Hepatocyte (in vitro differentiated cells): ENCODE results near the gene TTLL9. TPM values are rescaled to one million over a fixed set of nuclear protein-coding genes. Genes with fewer than 3 reads are reported as not detected.

Source experiments
- DNase-seq: peaks from one replicate; pipeline ENCODE4 v3.0.0-alpha.2; 2016; ENCODE audit warnings: low spot score
- H2AFZ ChIP-seq: fragments of 200-600 bp; sonication (generic); 2 replicates; pipeline ENCODE4 v1.6.0; 2016; ENCODE audit warnings: antibody characterized with exemption, mild to moderate bottlenecking
- H3K27ac ChIP-seq: fragments of 200-600 bp; sonication (generic); 2 replicates; pipeline ENCODE4 v1.5.1; 2016; ENCODE audit warnings: mild to moderate bottlenecking
- H3K27me3 ChIP-seq: fragments of 200-600 bp; sonication (generic); 2 replicates; pipeline ENCODE4 v1.6.1; 2016
- H3K36me3 ChIP-seq: fragments of 200-600 bp; sonication (generic); replicated peaks from 2 replicates; pipeline ENCODE4 v1.5.1; 2016; ENCODE audit warnings: low read depth; ENCODE audit not compliant: insufficient read depth
- H3K4me1 ChIP-seq: fragments of 200-600 bp; sonication (generic); 2 replicates; pipeline ENCODE4 v1.5.1; 2016; ENCODE audit warnings: mild to moderate bottlenecking, moderate library complexity; ENCODE audit not compliant: insufficient read depth
- H3K4me2 ChIP-seq: fragments of 200-600 bp; sonication (generic); 2 replicates; pipeline ENCODE4 v1.6.0; 2016
- H3K4me3 ChIP-seq: fragments of 200-600 bp; sonication (generic); 2 replicates; pipeline ENCODE4 v1.5.1; 2016; ENCODE audit warnings: mild to moderate bottlenecking
- H3K79me2 ChIP-seq: fragments of 200-600 bp; sonication (generic); 2 replicates; pipeline ENCODE4 v1.6.0; 2017; ENCODE audit warnings: mild to moderate bottlenecking
- H3K9me2 ChIP-seq: fragments of 200-600 bp; sonication (generic); replicated peaks from 2 replicates; pipeline ENCODE4 v1.6.0; 2017; ENCODE audit warnings: mild to moderate bottlenecking; ENCODE audit not compliant: insufficient read depth
- H3K9me3 ChIP-seq: fragments of 200-600 bp; sonication (generic); 2 replicates; pipeline ENCODE4 v1.5.1; 2016; ENCODE audit warnings: low read depth, mild to moderate bottlenecking
- H4K20me1 ChIP-seq: fragments of 200-600 bp; sonication (generic); 2 replicates; pipeline ENCODE4 v1.6.0; 2016; ENCODE audit warnings: mild to moderate bottlenecking; ENCODE audit not compliant: insufficient read depth, poor library complexity, severe bottlenecking
- EZH2 ChIP-seq: fragments of 200-600 bp; sonication (generic); IDR thresholded peaks from 2 replicates; pipeline ENCODE4 v1.6.1; 2016; ENCODE audit warnings: antibody characterized with exemption, mild to moderate bottlenecking, borderline replicate concordance
- EZH2phosphoT487 ChIP-seq: fragments of 200-600 bp; sonication (generic); IDR thresholded peaks from one replicate; pipeline ENCODE4 v1.6.1; 2018; ENCODE audit warnings: antibody characterized with exemption, mild to moderate bottlenecking, low read depth, moderate library complexity; ENCODE audit not compliant: unreplicated experiment, severe bottlenecking
- WGBS: methylation state at CpG from one replicate; pipeline ENCODE4 v1.1.6; 2016; ENCODE audit warnings: low lambda C conversion rate; ENCODE audit errors: missing lambda C conversion rate; 5-methylcytosine and 5-hydroxymethylcytosine counted together
- polyA plus RNA-seq: library from polyadenylated mRNA; unstranded; fragments of >200 nt; fragmentation: Nextera tagmentation; extraction: Ambion mirVana; gene quantifications from 2 replicates; pipeline ENCODE4 v1.2.1, GENCODE V29; 2016
- total RNA-seq: library from RNA; depleted of rRNA; stranded (reverse); fragments of >200 nt; gene quantifications from 2 replicates; pipeline ENCODE4 v1.2.3, GENCODE V29; 2014
- TF ChIP-seq, protein P1 (sequence below): fragments of 200-600 bp; sonication (generic); IDR thresholded peaks from 2 replicates; pipeline ENCODE4 v1.5.1; 2016; ENCODE audit warnings: antibody characterized with exemption, mild to moderate bottlenecking; ENCODE audit not compliant: poor library complexity

The TTLL9 gene
- total and polyA plus RNA-seq, 2 experiments from 2014 or later, result 0.18 TPM; not detected in 1

DNA sequence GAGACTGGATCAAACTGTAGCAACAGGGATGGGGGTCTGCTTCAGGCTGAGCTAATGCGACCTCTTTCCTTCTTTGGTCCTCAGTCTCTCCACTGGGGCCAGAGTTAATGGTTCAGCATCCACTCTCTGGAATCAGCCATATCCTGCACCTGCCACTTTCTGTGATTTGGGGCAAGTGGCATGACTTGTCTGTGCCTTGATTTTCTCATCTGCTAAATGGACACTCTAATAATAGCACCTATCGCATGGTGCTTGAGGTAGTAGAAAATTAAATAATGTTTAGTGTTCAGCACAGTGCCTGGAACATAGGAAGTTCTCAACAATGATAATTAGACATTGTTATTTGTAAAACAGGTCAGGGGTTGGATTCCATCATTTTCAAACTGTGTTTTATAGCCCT lies 103.9 kb downstream of the TTLL9 start:
- Histone ChIP-seq H3K4me2 (no peak overlapping the region), H3K9me3 (no peaks in the 10 kb centered on the region), H3K4me3 (no peak overlapping the region), H3K79me2 (no peaks in the 10 kb centered on the region), H3K9me2 (no peaks in the 10 kb centered on the region), H2AFZ (no peak overlapping the region), H3K36me3 (no peaks in the 10 kb centered on the region), H4K20me1 (no peaks in the 10 kb centered on the region), H3K27me3 (peaks cover 45% of the 10 kb centered on the region), H3K27ac (no peak overlapping the region), H3K4me1 (no peaks in the 10 kb centered on the region)
- WGBS, result 92% methylated on average over 2 of the region's 2 CpGs
- no peak for DNase-seq
- TF ChIP-seq EZH2 (no peak), EZH2phosphoT487 (no peak)
- TF ChIP-seq, protein P1, sequence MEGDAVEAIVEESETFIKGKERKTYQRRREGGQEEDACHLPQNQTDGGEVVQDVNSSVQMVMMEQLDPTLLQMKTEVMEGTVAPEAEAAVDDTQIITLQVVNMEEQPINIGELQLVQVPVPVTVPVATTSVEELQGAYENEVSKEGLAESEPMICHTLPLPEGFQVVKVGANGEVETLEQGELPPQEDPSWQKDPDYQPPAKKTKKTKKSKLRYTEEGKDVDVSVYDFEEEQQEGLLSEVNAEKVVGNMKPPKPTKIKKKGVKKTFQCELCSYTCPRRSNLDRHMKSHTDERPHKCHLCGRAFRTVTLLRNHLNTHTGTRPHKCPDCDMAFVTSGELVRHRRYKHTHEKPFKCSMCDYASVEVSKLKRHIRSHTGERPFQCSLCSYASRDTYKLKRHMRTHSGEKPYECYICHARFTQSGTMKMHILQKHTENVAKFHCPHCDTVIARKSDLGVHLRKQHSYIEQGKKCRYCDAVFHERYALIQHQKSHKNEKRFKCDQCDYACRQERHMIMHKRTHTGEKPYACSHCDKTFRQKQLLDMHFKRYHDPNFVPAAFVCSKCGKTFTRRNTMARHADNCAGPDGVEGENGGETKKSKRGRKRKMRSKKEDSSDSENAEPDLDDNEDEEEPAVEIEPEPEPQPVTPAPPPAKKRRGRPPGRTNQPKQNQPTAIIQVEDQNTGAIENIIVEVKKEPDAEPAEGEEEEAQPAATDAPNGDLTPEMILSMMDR, result no peak

DNA sequence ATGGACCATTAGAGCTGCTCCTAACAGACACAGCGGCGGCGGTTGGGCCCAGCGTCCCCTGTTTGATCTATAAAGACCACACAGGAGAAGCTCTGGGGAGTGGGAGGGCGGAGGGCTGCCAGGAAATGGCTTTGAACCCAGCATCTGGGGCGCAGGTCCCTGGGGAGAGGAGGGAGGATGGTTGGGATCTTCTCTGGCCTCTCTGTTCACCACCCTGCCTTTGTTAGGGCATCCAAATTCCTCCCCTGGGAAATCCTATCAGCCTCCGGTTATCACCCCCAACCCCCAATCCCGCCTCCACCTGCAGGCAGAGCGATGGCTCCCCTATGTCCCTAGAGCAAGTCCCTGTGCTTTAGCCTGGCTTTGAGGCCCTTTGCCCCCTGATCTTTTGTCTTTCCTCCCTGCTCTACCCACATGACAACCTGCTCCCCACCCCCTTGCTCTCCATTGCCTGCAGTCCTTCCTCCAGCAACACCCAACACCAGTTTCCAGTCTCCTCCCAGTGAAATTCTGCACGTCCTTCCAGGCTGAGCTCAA lies 104.6 kb downstream of the TTLL9 start:
- Histone ChIP-seq H3K4me3 (no peak overlapping the region), H2AFZ (no peak overlapping the region), H4K20me1 (no peaks in the 10 kb centered on the region), H3K27ac (no peak overlapping the region), H3K36me3 (no peaks in the 10 kb centered on the region), H3K4me1 (no peaks in the 10 kb centered on the region), H3K79me2 (no peaks in the 10 kb centered on the region), H3K9me2 (no peaks in the 10 kb centered on the region), H3K4me2 (no peak overlapping the region), H3K9me3 (no peaks in the 10 kb centered on the region), H3K27me3 (peaks cover 38% of the 10 kb centered on the region)
- DNase-seq, result no peak
- TF ChIP-seq EZH2phosphoT487 (no peak), EZH2 (no peak)
- TF ChIP-seq, protein P1, result no peak
- 31% methylated on average over 10 of the region's 10 CpGs for WGBS

DNA sequence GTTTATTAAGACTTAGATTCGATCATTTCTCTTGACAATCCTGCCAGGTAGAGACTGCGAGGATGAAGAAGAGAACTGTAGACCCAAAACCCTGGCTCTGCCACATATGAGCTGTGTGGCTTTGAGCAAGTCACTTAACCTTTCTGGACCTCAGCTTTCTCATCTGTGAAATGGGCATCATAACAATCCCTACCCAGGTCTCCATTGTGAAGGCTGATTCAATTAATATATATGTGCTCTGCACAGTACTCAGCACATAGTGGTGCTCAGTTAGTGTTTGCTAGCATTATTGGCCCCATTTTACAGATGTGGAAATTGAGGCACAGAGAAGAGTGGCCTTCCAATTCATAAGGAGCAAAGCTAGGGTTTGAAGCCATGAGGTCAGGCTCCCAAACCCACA lies 105.4 kb downstream of the TTLL9 start:
- no peak for DNase-seq
- Histone ChIP-seq H3K9me3 (no peaks in the 10 kb centered on the region), H4K20me1 (no peaks in the 10 kb centered on the region), H3K4me3 (no peak overlapping the region), H3K4me1 (no peaks in the 10 kb centered on the region), H3K36me3 (no peaks in the 10 kb centered on the region), H3K27ac (no peak overlapping the region), H3K4me2 (no peak overlapping the region), H3K79me2 (no peaks in the 10 kb centered on the region), H3K27me3 (peaks cover 29% of the 10 kb centered on the region), H3K9me2 (no peaks in the 10 kb centered on the region), H2AFZ (no peak overlapping the region)
- WGBS, result 100% methylated on average over 2 of the region's 2 CpGs
- TF ChIP-seq, protein P1, result no peak
- TF ChIP-seq EZH2, result no peak
- TF ChIP-seq EZH2phosphoT487, result no peak
